Astrocyte (in vitro differentiated cells and primary cell): ENCODE results near the gene GPAT3. TPM values are rescaled to one million over a fixed set of nuclear protein-coding genes. Genes with fewer than 3 reads are reported as not detected.
A peak's percentile ranks its signal among the peaks of the same experiment; 100 is the strongest.

ENCODE experiments used
- DNase-seq: peaks from one replicate; pipeline ENCODE4 v3.0.0-alpha.2; 2010; ENCODE audit warnings: low read depth
- FAIRE-seq: peaks from 2 replicates; lab custom pipeline; 2011; peaks lifted over from hg19 to GRCh38; lab: Jason Lieb, UNC
- H2AFZ ChIP-seq: 2 replicates; pipeline ENCODE4 v1.6.0; 2012; ENCODE audit warnings: low read depth, low read length, inconsistent platforms
- H3K27ac ChIP-seq: 2 replicates; pipeline ENCODE4 v1.5.1; 2011; ENCODE audit warnings: low read depth, low read length, inconsistent platforms
- H3K27me3 ChIP-seq: 2 replicates; pipeline ENCODE4 v1.6.0; 2011; ENCODE audit warnings: low read length, inconsistent platforms; ENCODE audit not compliant: insufficient read depth
- H3K36me3 ChIP-seq: 2 replicates; pipeline ENCODE4 v1.5.1; 2011; ENCODE audit warnings: low read length, inconsistent platforms; ENCODE audit not compliant: insufficient read depth
- H3K4me1 ChIP-seq: 2 replicates; pipeline ENCODE4 v1.5.1; 2011; ENCODE audit warnings: low read length, inconsistent platforms; ENCODE audit not compliant: insufficient read depth
- H3K4me2 ChIP-seq: 2 replicates; pipeline ENCODE4 v1.6.0; 2012; ENCODE audit warnings: low read length, inconsistent platforms
- H3K4me3 ChIP-seq: 2 replicates; pipeline ENCODE4 v1.5.1; 2011; ENCODE audit warnings: low read depth, mild to moderate bottlenecking, low read length, inconsistent platforms; ENCODE audit not compliant: insufficient read depth
- H3K79me2 ChIP-seq: 2 replicates; pipeline ENCODE4 v1.6.0; 2012; ENCODE audit warnings: mild to moderate bottlenecking, low read length, inconsistent platforms; ENCODE audit not compliant: insufficient read depth
- H3K9ac ChIP-seq: 2 replicates; pipeline ENCODE4 v1.6.0; 2012; ENCODE audit warnings: mild to moderate bottlenecking, low read length, inconsistent platforms
- H3K9me3 ChIP-seq: 2 replicates; pipeline ENCODE4 v1.5.1; 2012; ENCODE audit warnings: low read depth, mild to moderate bottlenecking, low read length, inconsistent platforms; ENCODE audit not compliant: insufficient read depth
- H4K20me1 ChIP-seq: 2 replicates; pipeline ENCODE4 v1.6.0; 2012; ENCODE audit warnings: low read length, inconsistent platforms; ENCODE audit not compliant: insufficient read depth
- H3K27ac Mint-ChIP-seq: one replicate; pipeline ENCODE4 v1.8.0; 2021; ENCODE audit warnings: mild to moderate bottlenecking, mixed read lengths; ENCODE audit not compliant: unreplicated experiment
- H3K27me3 Mint-ChIP-seq: one replicate; pipeline ENCODE4 v1.8.0; 2021; ENCODE audit warnings: low read depth, mixed read lengths; ENCODE audit not compliant: unreplicated experiment
- H3K36me3 Mint-ChIP-seq: one replicate; pipeline ENCODE4 v1.8.0; 2021; ENCODE audit warnings: low read depth, mixed read lengths; ENCODE audit not compliant: unreplicated experiment
- H3K4me1 Mint-ChIP-seq: one replicate; pipeline ENCODE4 v1.8.0; 2021; ENCODE audit warnings: low read depth, mixed read lengths; ENCODE audit not compliant: unreplicated experiment
- H3K4me3 Mint-ChIP-seq: one replicate; pipeline ENCODE4 v1.8.0; 2021; ENCODE audit warnings: mild to moderate bottlenecking, moderate library complexity, mixed read lengths; ENCODE audit not compliant: unreplicated experiment
- H3K9me3 Mint-ChIP-seq: one replicate; pipeline ENCODE4 v1.8.0; 2021; ENCODE audit warnings: mild to moderate bottlenecking, mixed read lengths; ENCODE audit not compliant: unreplicated experiment
- EZH2 ChIP-seq: IDR thresholded peaks from 2 replicates; pipeline ENCODE4 v1.6.1; 2012; ENCODE audit warnings: mild to moderate bottlenecking, low read length, inconsistent platforms; ENCODE audit not compliant: insufficient read depth
- total RNA-seq: library from RNA; stranded (reverse); gene quantifications from 2 replicates; pipeline ENCODE4 v1.2.1, GENCODE V29; 2021
- TF ChIP-seq, protein P1 (sequence below): IDR thresholded peaks from 2 replicates; pipeline ENCODE4 v1.5.1; 2011; ENCODE audit warnings: low read depth, mild to moderate bottlenecking, inconsistent platforms, low read length, moderate library complexity; ENCODE audit not compliant: insufficient read depth

The GPAT3 gene
- total RNA-seq, 1 donor from 2014 or later, result 0.39 TPM

DNA sequence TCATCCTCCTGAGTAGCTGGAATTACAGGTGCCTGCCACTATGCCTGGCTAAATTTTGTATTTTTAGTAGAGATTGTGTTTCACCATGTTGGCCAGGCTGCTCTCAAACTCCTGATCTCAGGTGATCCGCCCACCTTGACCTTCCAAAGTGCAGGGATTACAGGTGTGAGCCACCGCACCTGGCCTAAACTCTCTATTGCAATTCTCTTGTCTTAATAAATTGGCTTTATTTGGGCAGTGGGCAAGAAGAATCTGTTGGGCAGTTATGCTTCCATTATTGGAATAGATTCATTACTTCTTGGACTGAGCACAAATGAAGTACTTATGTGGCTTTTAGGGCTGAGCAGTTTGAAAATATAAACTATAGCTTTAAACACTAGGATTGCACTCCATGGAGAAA lies 8.2 kb upstream of the GPAT3 start:
- no peak overlapping the region for H3K4me3 ChIP-seq
- H3K36me3 ChIP-seq, result no peaks in the 10 kb centered on the region
- peaks cover 5% of the 10 kb centered on the region for H3K9me3 ChIP-seq
- FAIRE-seq (no peak), DNase-seq (no peak)
- Mint-ChIP-seq H3K4me1 (no peaks in the 10 kb centered on the region), H3K36me3 (no peaks in the 10 kb centered on the region), H3K27ac (no peak overlapping the region), H3K4me3 (no peak overlapping the region), H3K9me3 (peaks cover 4% of the 10 kb centered on the region), H3K27me3 (peaks cover 18% of the 10 kb centered on the region)
- H3K79me2 ChIP-seq, result no peaks in the 10 kb centered on the region
- H4K20me1 ChIP-seq, result no peaks in the 10 kb centered on the region
- H3K27me3 ChIP-seq, result peaks cover 5% of the 10 kb centered on the region
- H3K4me1 ChIP-seq, result no peaks in the 10 kb centered on the region
- no peak overlapping the region for H2AFZ ChIP-seq
- TF ChIP-seq, protein P1, sequence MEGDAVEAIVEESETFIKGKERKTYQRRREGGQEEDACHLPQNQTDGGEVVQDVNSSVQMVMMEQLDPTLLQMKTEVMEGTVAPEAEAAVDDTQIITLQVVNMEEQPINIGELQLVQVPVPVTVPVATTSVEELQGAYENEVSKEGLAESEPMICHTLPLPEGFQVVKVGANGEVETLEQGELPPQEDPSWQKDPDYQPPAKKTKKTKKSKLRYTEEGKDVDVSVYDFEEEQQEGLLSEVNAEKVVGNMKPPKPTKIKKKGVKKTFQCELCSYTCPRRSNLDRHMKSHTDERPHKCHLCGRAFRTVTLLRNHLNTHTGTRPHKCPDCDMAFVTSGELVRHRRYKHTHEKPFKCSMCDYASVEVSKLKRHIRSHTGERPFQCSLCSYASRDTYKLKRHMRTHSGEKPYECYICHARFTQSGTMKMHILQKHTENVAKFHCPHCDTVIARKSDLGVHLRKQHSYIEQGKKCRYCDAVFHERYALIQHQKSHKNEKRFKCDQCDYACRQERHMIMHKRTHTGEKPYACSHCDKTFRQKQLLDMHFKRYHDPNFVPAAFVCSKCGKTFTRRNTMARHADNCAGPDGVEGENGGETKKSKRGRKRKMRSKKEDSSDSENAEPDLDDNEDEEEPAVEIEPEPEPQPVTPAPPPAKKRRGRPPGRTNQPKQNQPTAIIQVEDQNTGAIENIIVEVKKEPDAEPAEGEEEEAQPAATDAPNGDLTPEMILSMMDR, result no peak
- no peak for TF ChIP-seq EZH2
- H3K4me2 ChIP-seq, result no peak overlapping the region
- no peak overlapping the region for H3K27ac ChIP-seq
- no peak overlapping the region for H3K9ac ChIP-seq

DNA sequence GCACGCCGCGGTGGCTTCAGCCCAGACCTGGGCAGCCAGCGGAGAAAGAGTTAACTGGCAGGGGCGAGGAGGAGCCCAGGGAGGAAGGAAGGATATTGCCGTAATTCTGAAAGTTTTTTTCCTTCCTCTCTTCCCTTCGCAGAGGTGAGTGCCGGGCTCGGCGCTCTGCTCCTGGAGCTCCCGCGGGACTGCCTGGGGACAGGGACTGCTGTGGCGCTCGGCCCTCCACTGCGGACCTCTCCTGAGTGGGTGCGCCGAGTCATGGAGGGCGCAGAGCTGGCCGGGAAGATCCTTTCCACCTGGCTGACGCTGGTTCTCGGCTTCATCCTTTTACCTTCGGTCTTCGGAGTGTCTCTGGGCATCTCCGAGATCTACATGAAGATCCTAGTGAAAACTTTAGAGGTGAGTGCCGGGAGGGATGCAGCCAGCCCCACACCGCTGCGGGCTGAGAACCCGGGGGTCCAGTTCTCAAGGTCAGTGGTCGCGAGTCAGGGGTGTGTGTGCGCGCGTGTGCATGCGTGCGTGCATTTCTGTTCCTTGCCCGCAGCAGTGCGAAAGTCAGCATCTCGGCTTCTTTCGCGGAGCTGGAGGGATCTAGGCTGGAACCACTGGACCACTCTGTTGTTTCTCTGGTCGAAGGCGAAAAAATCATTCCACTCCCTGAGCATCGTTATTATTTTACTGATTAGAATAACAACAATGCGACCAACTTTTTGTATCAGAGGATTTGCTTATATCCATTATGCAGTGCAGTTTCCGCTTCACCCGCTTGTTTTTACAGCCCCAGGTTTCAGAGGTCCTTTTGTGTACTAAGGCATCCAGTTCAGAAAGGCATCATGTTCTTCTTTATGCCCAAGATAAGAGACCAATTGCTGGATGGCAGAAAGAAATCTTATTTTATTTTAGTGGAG lies 709 bp downstream of the GPAT3 start:
- H3K9me3 ChIP-seq, result no peaks in the 10 kb centered on the region
- peaks cover 7% of the 10 kb centered on the region for H3K4me1 ChIP-seq
- peaks cover 19% of the 10 kb centered on the region for H3K27me3 ChIP-seq
- H3K9ac ChIP-seq, result peak overlapping the region; percentile 79
- no peak overlapping the region for H3K27ac Mint-ChIP-seq
- peak overlapping the region; percentile 0 for H3K27ac ChIP-seq
- H3K4me1 Mint-ChIP-seq, result peaks cover 3% of the 10 kb centered on the region
- peaks cover 56% of the 10 kb centered on the region for H3K27me3 Mint-ChIP-seq
- H4K20me1 ChIP-seq, result no peaks in the 10 kb centered on the region
- H3K4me3 ChIP-seq, result peak overlapping the region; percentile 84
- no peaks in the 10 kb centered on the region for H3K9me3 Mint-ChIP-seq
- no peaks in the 10 kb centered on the region for H3K36me3 Mint-ChIP-seq
- peak overlapping the region; percentile 87 for H2AFZ ChIP-seq
- H3K4me2 ChIP-seq, result peak overlapping the region; percentile 96
- FAIRE-seq, result no peak
- peaks cover 12% of the 10 kb centered on the region for H3K79me2 ChIP-seq
- DNase-seq, result no peak
- H3K36me3 ChIP-seq, result no peaks in the 10 kb centered on the region
- peak overlapping the region; percentile 88 for H3K4me3 Mint-ChIP-seq
- TF ChIP-seq, protein P1, result no peak
- no peak for TF ChIP-seq EZH2

DNA sequence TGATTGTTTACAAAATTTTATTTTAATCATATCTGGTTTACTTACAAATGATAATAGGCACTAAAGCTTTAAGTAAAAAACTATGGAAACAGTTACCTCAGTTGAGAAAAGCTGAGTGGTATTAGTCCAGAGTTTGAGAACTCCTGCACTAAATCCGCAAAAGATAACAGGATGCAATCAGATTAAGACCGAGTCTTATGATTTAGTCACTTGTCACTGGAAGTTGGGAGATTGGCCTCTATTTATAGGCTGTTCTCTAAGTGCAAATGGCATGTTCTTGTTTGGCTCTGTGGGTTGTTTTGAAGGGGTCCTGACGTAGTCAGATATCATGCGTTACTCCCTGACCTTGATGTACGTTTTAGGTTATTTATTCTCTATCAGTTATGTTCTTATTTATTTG lies 6.3 kb downstream of the GPAT3 start:
- Histone ChIP-seq H3K27me3 (no peaks in the 10 kb centered on the region), H3K4me2 (no peak overlapping the region), H3K4me1 (no peaks in the 10 kb centered on the region), H3K9me3 (no peaks in the 10 kb centered on the region), H3K79me2 (peaks cover 5% of the 10 kb centered on the region), H3K4me3 (no peak overlapping the region), H3K9ac (no peak overlapping the region), H4K20me1 (no peaks in the 10 kb centered on the region), H3K27ac (no peak overlapping the region), H2AFZ (no peak overlapping the region), H3K36me3 (no peaks in the 10 kb centered on the region)
- FAIRE-seq (no peak), DNase-seq (no peak)
- no peaks in the 10 kb centered on the region for H3K36me3 Mint-ChIP-seq
- H3K9me3 Mint-ChIP-seq, result no peaks in the 10 kb centered on the region
- H3K4me3 Mint-ChIP-seq, result no peak overlapping the region
- TF ChIP-seq, protein P1, result no peak
- TF ChIP-seq EZH2, result no peak
- H3K27me3 Mint-ChIP-seq, result peaks cover 22% of the 10 kb centered on the region
- H3K27ac Mint-ChIP-seq, result no peak overlapping the region
- no peaks in the 10 kb centered on the region for H3K4me1 Mint-ChIP-seq
